Measurements from ENCODE around the gene FPR2. TPM values are rescaled to one million over a fixed set of nuclear protein-coding genes. Genes with fewer than 3 reads are reported as not detected.

The FPR2 gene
- polyA plus RNA-seq, 1 donor (not counting 4 experiments of a cell fraction or from before 2014, with no cell fraction given), result 0.05 TPM

- Histone ChIP-seq H2AFZ (ENCODE audit: control insufficient read depth, low read length) (no peak overlapping the region), H3K4me3 (ENCODE audit: control insufficient read depth in 2 of 3, extremely low read depth in 1 of 3, insufficient read depth in 2 of 3, low read depth in 1 of 3, low read length in 3 of 3) (no peak overlapping the region), H3K27me3 (ENCODE audit: control insufficient read depth, extremely low read depth, insufficient read depth, low read length) (no peaks in the 10 kb centered on the region), H3K9me1 (ENCODE audit: control insufficient read depth, extremely low read depth, insufficient read depth, low read length) (no peaks in the 10 kb centered on the region), H3K36me3 (ENCODE audit: control insufficient read depth in 2 of 2, extremely low read depth in 1 of 2, insufficient read depth in 2 of 2, low read length in 2 of 2) (no peaks in the 10 kb centered on the region), H3K27ac (ENCODE audit: control insufficient read depth, insufficient read depth, low read length) (no peak overlapping the region), H3K9ac (ENCODE audit: control insufficient read depth, extremely low read depth, insufficient read depth, low read length) (no peak overlapping the region), H3K9me3 (ENCODE audit: control insufficient read depth, low read depth, low read length) (no peaks in the 10 kb centered on the region), H3K79me2 (ENCODE audit: control insufficient read depth, insufficient read depth, low read length) (no peaks in the 10 kb centered on the region), H3K4me2 (ENCODE audit: control insufficient read depth, extremely low read depth, insufficient read depth, low read depth, low read length) (no peak overlapping the region), H3K4me1 (ENCODE audit: control insufficient read depth, extremely low read depth, insufficient read depth, low read length) (no peaks in the 10 kb centered on the region), H4K20me1 (ENCODE audit: control insufficient read depth, extremely low read depth, insufficient read depth, low read length) (no peaks in the 10 kb centered on the region)
- no peak for DNase-seq (ENCODE audit: low read depth, low spot score)
- dilution Hi-C loops (cut with MboI; ENCODE audit: extremely low pct_ligation_motif_present, low sequenced_read_pairs), result no loop called here
- FAIRE-seq, result no peak
- TF ChIP-seq CTCF (optimal IDR thresholded peaks at IDR 0.05 in 1 of 3, IDR thresholded peaks at IDR 0.05 in 1 of 3, conservative IDR thresholded peaks at IDR 0.05 in 1 of 3; ENCODE audit: extremely low read depth in 1 of 3, insufficient read depth in 2 of 3, low read length in 3 of 3) (no peak), EZH2 (IDR thresholded peaks at IDR 0.05; ENCODE audit: low read length) (no peak)
Measured at GRCh38 chr19:51815043-51815442, 54.1 kb downstream of the FPR2 start.

- Histone ChIP-seq H3K36me3 (ENCODE audit: control insufficient read depth in 2 of 2, extremely low read depth in 1 of 2, insufficient read depth in 2 of 2, low read length in 2 of 2) (no peaks in the 10 kb centered on the region), H3K9ac (ENCODE audit: control insufficient read depth, extremely low read depth, insufficient read depth, low read length) (no peak overlapping the region), H3K4me1 (ENCODE audit: control insufficient read depth, extremely low read depth, insufficient read depth, low read length) (no peaks in the 10 kb centered on the region), H4K20me1 (ENCODE audit: control insufficient read depth, extremely low read depth, insufficient read depth, low read length) (no peaks in the 10 kb centered on the region), H3K27me3 (ENCODE audit: control insufficient read depth, extremely low read depth, insufficient read depth, low read length) (no peaks in the 10 kb centered on the region), H2AFZ (ENCODE audit: control insufficient read depth, low read length) (no peak overlapping the region), H3K27ac (ENCODE audit: control insufficient read depth, insufficient read depth, low read length) (no peak overlapping the region), H3K9me1 (ENCODE audit: control insufficient read depth, extremely low read depth, insufficient read depth, low read length) (no peaks in the 10 kb centered on the region), H3K4me3 (ENCODE audit: control insufficient read depth in 2 of 3, extremely low read depth in 1 of 3, insufficient read depth in 2 of 3, low read depth in 1 of 3, low read length in 3 of 3) (no peak overlapping the region), H3K79me2 (ENCODE audit: control insufficient read depth, insufficient read depth, low read length) (no peaks in the 10 kb centered on the region), H3K9me3 (ENCODE audit: control insufficient read depth, low read depth, low read length) (no peaks in the 10 kb centered on the region), H3K4me2 (ENCODE audit: control insufficient read depth, extremely low read depth, insufficient read depth, low read depth, low read length) (no peak overlapping the region)
- dilution Hi-C loops (cut with MboI; ENCODE audit: extremely low pct_ligation_motif_present, low sequenced_read_pairs), result no loop called here
- no peak for FAIRE-seq
- no peak for DNase-seq (ENCODE audit: low read depth, low spot score)
- TF ChIP-seq EZH2 (IDR thresholded peaks at IDR 0.05; ENCODE audit: low read length), result no peak
- no peak for TF ChIP-seq CTCF (optimal IDR thresholded peaks at IDR 0.05 in 1 of 3, IDR thresholded peaks at IDR 0.05 in 1 of 3, conservative IDR thresholded peaks at IDR 0.05 in 1 of 3; ENCODE audit: extremely low read depth in 1 of 3, insufficient read depth in 2 of 3, low read length in 3 of 3)
Measured at GRCh38 chr19:51816711-51817110, 55.7 kb downstream of the FPR2 start.
